HepG2 (cell line): ENCODE data around the gene ABCC10. TPM values are rescaled to one million over a fixed set of nuclear protein-coding genes. Genes with fewer than 3 reads are reported as not detected.

Source experiments
- ARNT ChIP-seq: fragments of 450-650 bp; IDR thresholded peaks from 2 replicates; pipeline ENCODE4 v1.6.1; 2017
- FOSL1 ChIP-seq: sonication (generic); formaldehyde crosslinking; IDR thresholded peaks from 2 replicates; pipeline ENCODE4 v1.9.0; 2021; ENCODE audit warnings: missing genetic modification reagents, borderline replicate concordance
- HNRNPK ChIP-seq: fragments of 200-400 bp; formaldehyde crosslinking; IDR thresholded peaks from 2 replicates; pipeline ENCODE4 v1.6.1; 2018; ENCODE audit warnings: low read length, low read depth, moderate library complexity, mild to moderate bottlenecking; ENCODE audit not compliant: poor library complexity, severe bottlenecking
- JUNB ChIP-seq: sonication (generic); formaldehyde crosslinking; IDR thresholded peaks from 2 replicates; pipeline ENCODE4 v1.8.0; 2022; ENCODE audit warnings: missing genetic modification reagents, mild to moderate bottlenecking, borderline replicate concordance
- MED1 ChIP-seq: sonication (generic); formaldehyde crosslinking; IDR thresholded peaks from 2 replicates; pipeline ENCODE4 v1.4.0; 2020; ENCODE audit warnings: missing genetic modification reagents
- PLSCR1 ChIP-seq: sonication (generic); formaldehyde crosslinking; IDR thresholded peaks from 2 replicates; pipeline ENCODE4 v1.5.0; 2020; ENCODE audit warnings: missing genetic modification reagents, mild to moderate bottlenecking, borderline replicate concordance
- REXO4 ChIP-seq: sonication (generic); formaldehyde crosslinking; IDR thresholded peaks from 2 replicates; pipeline ENCODE4 v1.8.0; 2022; ENCODE audit warnings: missing genetic modification reagents, mild to moderate bottlenecking, borderline replicate concordance
- SMAD3 ChIP-seq: sonication (generic); formaldehyde crosslinking; IDR thresholded peaks from 2 replicates; pipeline ENCODE4 v1.4.0; 2020; ENCODE audit warnings: missing genetic modification reagents
- TOE1 ChIP-seq: sonication (generic); formaldehyde crosslinking; IDR thresholded peaks from 2 replicates; pipeline ENCODE4 v1.4.0; 2020; ENCODE audit warnings: mild to moderate bottlenecking, missing genetic modification reagents
- ZBTB39 ChIP-seq: sonication (generic); formaldehyde crosslinking; IDR thresholded peaks from 2 replicates; pipeline ENCODE4 v1.5.0; 2020; ENCODE audit warnings: missing genetic modification reagents
- ZNF124 ChIP-seq: sonication (generic); formaldehyde crosslinking; IDR thresholded peaks from 2 replicates; pipeline ENCODE4 v1.4.0; 2020; ENCODE audit warnings: missing genetic modification reagents
- ZNF331 ChIP-seq: sonication (generic); formaldehyde crosslinking; IDR thresholded peaks from 2 replicates; pipeline ENCODE4 v1.4.0; 2020; ENCODE audit warnings: missing genetic modification reagents
- ZNF343 ChIP-seq: sonication (generic); formaldehyde crosslinking; IDR thresholded peaks from 2 replicates; pipeline ENCODE4 v1.4.0; 2020; ENCODE audit warnings: mild to moderate bottlenecking, missing genetic modification reagents
- ZNF546 ChIP-seq: sonication (generic); formaldehyde crosslinking; conservative IDR thresholded peaks from 2 replicates; pipeline ENCODE4 v1.8.1; 2023; ENCODE audit warnings: mild to moderate bottlenecking, missing genetic modification reagents
- ZNF564 ChIP-seq: sonication (generic); formaldehyde crosslinking; IDR thresholded peaks from 2 replicates; pipeline ENCODE4 v1.8.1; 2023; ENCODE audit warnings: mild to moderate bottlenecking, missing genetic modification reagents
- ZNF629 ChIP-seq: sonication (generic); formaldehyde crosslinking; conservative IDR thresholded peaks from 2 replicates; pipeline ENCODE4 v1.5.0; 2020; ENCODE audit warnings: missing genetic modification reagents
- ZNF7 ChIP-seq: IDR thresholded peaks from 2 replicates; pipeline ENCODE4 v1.6.1; 2016; ENCODE audit warnings: missing biosample characterization, missing genetic modification reagents
- ZNF782 ChIP-seq: sonication (generic); formaldehyde crosslinking; IDR thresholded peaks from 2 replicates; pipeline ENCODE4 v1.4.0; 2020; ENCODE audit warnings: missing genetic modification reagents, mild to moderate bottlenecking, borderline replicate concordance
- ZNF792 ChIP-seq: IDR thresholded peaks from 2 replicates; pipeline ENCODE4 v1.6.1; 2016
- ZSCAN30 ChIP-seq: sonication (generic); formaldehyde crosslinking; IDR thresholded peaks from 2 replicates; pipeline ENCODE4 v1.5.0; 2020; ENCODE audit warnings: mild to moderate bottlenecking, missing genetic modification reagents
- polyA plus RNA-seq, 8 experiments: library from polyadenylated mRNA; depleted of rRNA in 3 of 8; stranded (reverse) in 7 of 8; unstranded in 1 of 8; fragments of >200 nt; fragmentation: Illumina TruSeq in 4 of 8; extraction: Trizol in 4 of 8; gene quantifications; 2 replicates each; pipeline versions ENCODE4 v1.2.1 to v1.2.3, GENCODE V29; 2011 to 2016; ENCODE audit warnings: low read depth in 4 of 8, missing spikeins in 1 of 8, mixed read lengths in 1 of 8; ENCODE audit not compliant: insufficient read depth in 1 of 8
- total RNA-seq, 5 experiments: library from RNA; depleted of rRNA; stranded (reverse); fragments of >200 nt; fragmentation: Illumina TruSeq; extraction: Trizol; gene quantifications; 2 replicates each; pipeline ENCODE4 v1.2.3, GENCODE V29; 2016; ENCODE audit warnings: low read depth in 1 of 5
- TF ChIP-seq, protein P1 (sequence below): IDR thresholded peaks from 2 replicates; pipeline ENCODE4 v1.6.1; 2012; ENCODE audit warnings: low read length, improper control_type of control experiment
- TF ChIP-seq, protein P2 (sequence below): IDR thresholded peaks from 2 replicates; pipeline ENCODE4 v1.6.1; 2016; ENCODE audit warnings: missing genetic modification reagents, missing compliant biosample characterization
- TF ChIP-seq, protein P3 (sequence below): sonication (generic); formaldehyde crosslinking; conservative IDR thresholded peaks from 2 replicates; pipeline ENCODE4 v1.4.0; 2020; ENCODE audit warnings: missing genetic modification reagents

Gene ABCC10
- total and polyA plus RNA-seq, 2 of the 13 experiments (the other 11 are each of a cell fraction or from before 2014, with no cell fraction given) = 16.0 to 24.3 TPM

DNA sequence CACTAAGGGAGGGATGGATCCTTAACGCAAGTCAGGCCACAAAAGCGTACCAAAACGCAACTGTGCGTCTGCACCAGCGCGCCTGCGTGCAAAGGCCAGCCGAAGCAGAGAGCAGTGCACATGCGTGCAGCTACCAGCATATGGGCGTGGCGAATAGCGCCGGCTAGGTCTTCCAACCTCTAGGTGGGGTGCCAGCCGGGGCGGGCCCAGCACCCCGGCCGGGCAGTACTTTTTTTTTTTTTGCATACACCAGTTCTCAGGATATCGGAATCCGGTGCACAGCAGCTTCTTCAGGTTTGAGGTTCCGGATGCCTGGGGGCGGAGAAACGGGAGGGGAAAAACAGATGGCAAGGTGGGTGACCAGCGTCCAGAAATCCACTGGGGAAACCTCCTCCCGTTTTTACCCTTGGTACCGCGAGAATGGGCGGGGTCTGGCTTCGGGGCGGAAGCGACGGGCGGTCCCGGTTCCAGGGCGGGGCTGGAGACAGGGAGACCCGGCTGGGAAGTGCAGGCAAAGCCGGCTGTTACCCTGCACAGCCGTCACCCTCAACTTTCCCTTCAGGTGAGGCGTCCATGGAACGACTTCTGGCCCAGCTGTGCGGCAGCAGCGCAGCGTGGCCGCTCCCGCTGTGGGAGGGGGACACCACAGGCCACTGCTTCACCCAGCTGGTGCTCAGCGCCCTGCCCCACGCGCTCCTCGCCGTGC lies at the start of gene ABCC10 (continued):
- TF ChIP-seq, protein P1, sequence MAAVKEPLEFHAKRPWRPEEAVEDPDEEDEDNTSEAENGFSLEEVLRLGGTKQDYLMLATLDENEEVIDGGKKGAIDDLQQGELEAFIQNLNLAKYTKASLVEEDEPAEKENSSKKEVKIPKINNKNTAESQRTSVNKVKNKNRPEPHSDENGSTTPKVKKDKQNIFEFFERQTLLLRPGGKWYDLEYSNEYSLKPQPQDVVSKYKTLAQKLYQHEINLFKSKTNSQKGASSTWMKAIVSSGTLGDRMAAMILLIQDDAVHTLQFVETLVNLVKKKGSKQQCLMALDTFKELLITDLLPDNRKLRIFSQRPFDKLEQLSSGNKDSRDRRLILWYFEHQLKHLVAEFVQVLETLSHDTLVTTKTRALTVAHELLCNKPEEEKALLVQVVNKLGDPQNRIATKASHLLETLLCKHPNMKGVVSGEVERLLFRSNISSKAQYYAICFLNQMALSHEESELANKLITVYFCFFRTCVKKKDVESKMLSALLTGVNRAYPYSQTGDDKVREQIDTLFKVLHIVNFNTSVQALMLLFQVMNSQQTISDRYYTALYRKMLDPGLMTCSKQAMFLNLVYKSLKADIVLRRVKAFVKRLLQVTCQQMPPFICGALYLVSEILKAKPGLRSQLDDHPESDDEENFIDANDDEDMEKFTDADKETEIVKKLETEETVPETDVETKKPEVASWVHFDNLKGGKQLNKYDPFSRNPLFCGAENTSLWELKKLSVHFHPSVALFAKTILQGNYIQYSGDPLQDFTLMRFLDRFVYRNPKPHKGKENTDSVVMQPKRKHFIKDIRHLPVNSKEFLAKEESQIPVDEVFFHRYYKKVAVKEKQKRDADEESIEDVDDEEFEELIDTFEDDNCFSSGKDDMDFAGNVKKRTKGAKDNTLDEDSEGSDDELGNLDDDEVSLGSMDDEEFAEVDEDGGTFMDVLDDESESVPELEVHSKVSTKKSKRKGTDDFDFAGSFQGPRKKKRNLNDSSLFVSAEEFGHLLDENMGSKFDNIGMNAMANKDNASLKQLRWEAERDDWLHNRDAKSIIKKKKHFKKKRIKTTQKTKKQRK = no peak
- no peak for TF ChIP-seq PLSCR1 (CRISPR knock-in tag)
- TF ChIP-seq SMAD3 (CRISPR knock-in tag) = peak; percentile 85; the same call in 1 of the 2 replicates
- peak; percentile 33; the same call in 1 of the 2 replicates for TF ChIP-seq ZNF629 (CRISPR knock-in tag)
- TF ChIP-seq ZNF331 (CRISPR knock-in tag) = no peak; the same call in 1 of the 2 replicates
- TF ChIP-seq ZNF343 (CRISPR knock-in tag) = peak; percentile 50; the same call in 1 of the 2 replicates
- TF ChIP-seq ZBTB39 = peak; percentile 83
- TF ChIP-seq TOE1 = no peak
- no peak for TF ChIP-seq ZNF546 (CRISPR knock-in tag)
- TF ChIP-seq HNRNPK = no peak
- no peak for TF ChIP-seq REXO4 (CRISPR knock-in tag)
- TF ChIP-seq ZNF782 (CRISPR knock-in tag) = peak; percentile 57
- no peak for TF ChIP-seq ZSCAN30
- TF ChIP-seq FOSL1 = no peak
- TF ChIP-seq, protein P2, sequence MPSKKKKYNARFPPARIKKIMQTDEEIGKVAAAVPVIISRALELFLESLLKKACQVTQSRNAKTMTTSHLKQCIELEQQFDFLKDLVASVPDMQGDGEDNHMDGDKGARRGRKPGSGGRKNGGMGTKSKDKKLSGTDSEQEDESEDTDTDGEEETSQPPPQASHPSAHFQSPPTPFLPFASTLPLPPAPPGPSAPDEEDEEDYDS (CRISPR knock-in tag) = peak; percentile 84
- TF ChIP-seq MED1 = peak; percentile 57
- TF ChIP-seq, protein P3, sequence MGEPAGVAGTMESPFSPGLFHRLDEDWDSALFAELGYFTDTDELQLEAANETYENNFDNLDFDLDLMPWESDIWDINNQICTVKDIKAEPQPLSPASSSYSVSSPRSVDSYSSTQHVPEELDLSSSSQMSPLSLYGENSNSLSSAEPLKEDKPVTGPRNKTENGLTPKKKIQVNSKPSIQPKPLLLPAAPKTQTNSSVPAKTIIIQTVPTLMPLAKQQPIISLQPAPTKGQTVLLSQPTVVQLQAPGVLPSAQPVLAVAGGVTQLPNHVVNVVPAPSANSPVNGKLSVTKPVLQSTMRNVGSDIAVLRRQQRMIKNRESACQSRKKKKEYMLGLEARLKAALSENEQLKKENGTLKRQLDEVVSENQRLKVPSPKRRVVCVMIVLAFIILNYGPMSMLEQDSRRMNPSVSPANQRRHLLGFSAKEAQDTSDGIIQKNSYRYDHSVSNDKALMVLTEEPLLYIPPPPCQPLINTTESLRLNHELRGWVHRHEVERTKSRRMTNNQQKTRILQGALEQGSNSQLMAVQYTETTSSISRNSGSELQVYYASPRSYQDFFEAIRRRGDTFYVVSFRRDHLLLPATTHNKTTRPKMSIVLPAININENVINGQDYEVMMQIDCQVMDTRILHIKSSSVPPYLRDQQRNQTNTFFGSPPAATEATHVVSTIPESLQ = 0 out of 2 replicates have a peak, but pooled peaks have one; percentile 8
- TF ChIP-seq ZNF124 = no peak
- TF ChIP-seq JUNB (CRISPR knock-in tag) = no peak
- TF ChIP-seq ARNT = no peak
- no peak for TF ChIP-seq ZNF7 (CRISPR knock-in tag)
- TF ChIP-seq ZNF564 (CRISPR knock-in tag) = no peak
- TF ChIP-seq ZNF792 (CRISPR knock-in tag) = no peak
